HEK293 (cell line): Measurements from ENCODE around the gene HDAC8.
A peak's percentile ranks its signal among the peaks of the same experiment; 100 is the strongest.

Experiments
- CTCF ChIP-seq: fragments of 450-650 bp; formaldehyde crosslinking; IDR thresholded peaks from 2 replicates; pipeline ENCODE4 v1.5.1; 2016; ENCODE audit warnings: missing biosample characterization, missing genetic modification characterization
- HOXD13 ChIP-seq: sonication (generic); formaldehyde crosslinking; IDR thresholded peaks from 2 replicates; pipeline ENCODE4 v1.8.0; 2022; ENCODE audit warnings: missing genetic modification reagents, borderline replicate concordance
- INSM2 ChIP-seq: fragments of 450-650 bp; formaldehyde crosslinking; IDR thresholded peaks from 2 replicates; pipeline ENCODE4 v1.5.1; 2016; ENCODE audit warnings: missing biosample characterization, missing genetic modification characterization
- KLF8 ChIP-seq: fragments of 450-650 bp; formaldehyde crosslinking; IDR thresholded peaks from 2 replicates; pipeline ENCODE4 v1.5.1; 2016; ENCODE audit warnings: missing biosample characterization, missing genetic modification characterization
- MEIS1 ChIP-seq: sonication (generic); formaldehyde crosslinking; IDR thresholded peaks from 2 replicates; pipeline ENCODE4 v1.8.1; 2022; ENCODE audit warnings: missing genetic modification reagents, mild to moderate bottlenecking, borderline replicate concordance
- PRDM6 ChIP-seq: fragments of 450-650 bp; formaldehyde crosslinking; IDR thresholded peaks from 2 replicates; pipeline ENCODE4 v1.5.1; 2017; ENCODE audit warnings: missing biosample characterization, missing genetic modification characterization
- SCRT1 ChIP-seq: fragments of 450-650 bp; formaldehyde crosslinking; IDR thresholded peaks from 2 replicates; pipeline ENCODE4 v1.5.1; 2016; ENCODE audit warnings: missing biosample characterization, missing genetic modification characterization, borderline replicate concordance
- SP7 ChIP-seq: fragments of 450-650 bp; formaldehyde crosslinking; IDR thresholded peaks from 2 replicates; pipeline ENCODE4 v1.5.1; 2016; ENCODE audit warnings: missing biosample characterization, missing genetic modification characterization
- ZBTB10 ChIP-seq: fragments of 450-650 bp; formaldehyde crosslinking; IDR thresholded peaks from 2 replicates; pipeline ENCODE4 v1.5.1; 2016; ENCODE audit warnings: missing biosample characterization, missing genetic modification characterization
- ZNF112 ChIP-seq: fragments of 450-650 bp; formaldehyde crosslinking; IDR thresholded peaks from 2 replicates; pipeline ENCODE4 v1.5.0; 2017; ENCODE audit warnings: missing biosample characterization, missing genetic modification characterization
- ZNF211 ChIP-seq: fragments of 450-650 bp; formaldehyde crosslinking; IDR thresholded peaks from 2 replicates; pipeline ENCODE4 v1.5.1; 2016; ENCODE audit warnings: low read depth, missing biosample characterization, missing genetic modification characterization
- ZNF248 ChIP-seq: fragments of 450-650 bp; formaldehyde crosslinking; IDR thresholded peaks from 2 replicates; pipeline ENCODE4 v1.5.1; 2017; ENCODE audit warnings: missing biosample characterization, missing genetic modification characterization
- ZNF280D ChIP-seq: fragments of 450-650 bp; formaldehyde crosslinking; IDR thresholded peaks from 2 replicates; pipeline ENCODE4 v1.5.1; 2016; ENCODE audit warnings: missing biosample characterization, missing genetic modification characterization
- ZNF394 ChIP-seq: fragments of 450-650 bp; formaldehyde crosslinking; IDR thresholded peaks from 2 replicates; pipeline ENCODE4 v1.5.1; 2016; ENCODE audit warnings: missing biosample characterization, missing genetic modification characterization, mild to moderate bottlenecking, moderate library complexity, borderline replicate concordance
- ZNF449 ChIP-seq: fragments of 450-650 bp; formaldehyde crosslinking; IDR thresholded peaks from 2 replicates; pipeline ENCODE4 v1.5.1; 2017; ENCODE audit warnings: missing biosample characterization, mild to moderate bottlenecking, missing genetic modification characterization, moderate library complexity
- ZNF560 ChIP-seq: fragments of 450-650 bp; formaldehyde crosslinking; IDR thresholded peaks from 2 replicates; pipeline ENCODE4 v1.5.1; 2017; ENCODE audit warnings: missing biosample characterization, missing genetic modification characterization, borderline replicate concordance
- ZNF571 ChIP-seq: fragments of 450-650 bp; formaldehyde crosslinking; IDR thresholded peaks from 2 replicates; pipeline ENCODE4 v1.5.0; 2017; ENCODE audit warnings: missing biosample characterization, missing genetic modification characterization
- ZNF629 ChIP-seq: fragments of 450-650 bp; formaldehyde crosslinking; IDR thresholded peaks from 2 replicates; pipeline ENCODE4 v1.5.1; 2017; ENCODE audit warnings: missing biosample characterization, missing genetic modification characterization
- ZNF658 ChIP-seq: fragments of 450-650 bp; formaldehyde crosslinking; IDR thresholded peaks from 2 replicates; pipeline ENCODE4; 2016; ENCODE audit warnings: missing biosample characterization, missing genetic modification characterization
- ZNF692 ChIP-seq: fragments of 450-650 bp; formaldehyde crosslinking; IDR thresholded peaks from 2 replicates; pipeline ENCODE4 v1.5.1; 2016; ENCODE audit warnings: missing biosample characterization, missing genetic modification characterization
- ZNF707 ChIP-seq: fragments of 450-650 bp; formaldehyde crosslinking; IDR thresholded peaks from 2 replicates; pipeline ENCODE4 v1.5.1; 2016; ENCODE audit warnings: missing biosample characterization, missing genetic modification characterization
- ZNF776 ChIP-seq: fragments of 450-650 bp; formaldehyde crosslinking; IDR thresholded peaks from 2 replicates; pipeline ENCODE4 v1.5.0; 2017; ENCODE audit warnings: missing biosample characterization, missing genetic modification characterization, borderline replicate concordance

Gene HDAC8

GRCh38 chrX:72306851-72307645, 265.6 kb downstream of the HDAC8 start (continued):
- no peak; the same call in 1 of the 2 replicates for TF ChIP-seq CTCF
- TF ChIP-seq ZNF112 (tag by site-specific recombination): no peak
- peak; percentile 74; the same call in 1 of the 2 replicates for TF ChIP-seq HOXD13 (CRISPR knock-in tag)
- TF ChIP-seq ZNF211: no peak
- peak; percentile 98 for TF ChIP-seq ZNF692 (tag by site-specific recombination)
- no peak for TF ChIP-seq SCRT1 (tag by site-specific recombination)
- TF ChIP-seq ZNF248 (tag by site-specific recombination): no peak
- peak; percentile 54; the same call in 1 of the 2 replicates for TF ChIP-seq KLF8
- TF ChIP-seq ZNF571 (tag by site-specific recombination): no peak
- TF ChIP-seq MEIS1: no peak
- TF ChIP-seq PRDM6 (tag by site-specific recombination): no peak
- no peak for TF ChIP-seq ZNF658 (tag by site-specific recombination)
- TF ChIP-seq ZBTB10 (tag by site-specific recombination): no peak
- TF ChIP-seq ZNF707: no peak
- 0 out of 2 replicates have a peak, but pooled peaks have one; percentile 22 for TF ChIP-seq ZNF629 (tag by site-specific recombination)
- TF ChIP-seq SP7: peak; percentile 41; the same call in 1 of the 2 replicates
- no peak for TF ChIP-seq ZNF776 (tag by site-specific recombination)
- TF ChIP-seq ZNF394 (tag by site-specific recombination): peak; percentile 54; the same call in 1 of the 2 replicates
- TF ChIP-seq ZNF449 (tag by site-specific recombination): no peak
- 0 out of 2 replicates have a peak, but pooled peaks have one; percentile 75 for TF ChIP-seq ZNF280D (tag by site-specific recombination)
- TF ChIP-seq ZNF560 (tag by site-specific recombination): no peak
- TF ChIP-seq INSM2 (tag by site-specific recombination): 0 out of 2 replicates have a peak, but pooled peaks have one; percentile 10
